Smooth muscle cell of the pulmonary artery (primary cell): Measurements from ENCODE around the gene CCDC30. TPM values are rescaled to one million over a fixed set of nuclear protein-coding genes. Genes with fewer than 3 reads are reported as not detected.

Experiments
- total RNA-seq: library from RNA; depleted of rRNA; stranded (reverse); fragments of >200 nt; gene quantifications from 2 replicates; pipeline ENCODE4 v1.2.3, GENCODE V29; 2014

CCDC30 gene
- 1.4 and 1.9 TPM in 2 replicates for total RNA-seq

GRCh38 chr1:42462828-42463763 is at the start of gene CCDC30:
CCDC30 (plus strand) TSS chr1:42463286; CDS start chr1:42480552, 17,266 bp downstream.

GRCh38 chr1:42456010-42456753 is 6.9 kb upstream of the CCDC30 start, which contains the start of the genes PPCS and ZMYND12:
PPCS (plus strand) TSS chr1:42456543; CDS start chr1:42456566, 23 bp downstream.
ZMYND12 (minus strand) TSS chr1:42456022; CDS start chr1:42455997, 25 bp downstream.

GRCh38 chr1:42657981-42658876 is 195.1 kb downstream of the CCDC30 start, which contains the start of gene PPIH:
PPIH (plus strand) TSS chr1:42658423; CDS start chr1:42658447, 24 bp downstream.

GRCh38 chr1:42681741-42682483 is 218.8 kb downstream of the CCDC30 start, which contains the start of gene YBX1:
YBX1 (plus strand) TSS chr1:42682418; CDS start chr1:42682566, 148 bp downstream.

Other genes starting within 250 kb of the CCDC30 start
- gene FOXJ3, start 128.1 kb upstream of the CCDC30 start, total RNA-seq = 20.1 and 23.4 TPM in 2 replicates
- under 0.01 and 0.20 TPM in 2 replicates for gene RIMKLA, start 82.5 kb upstream of the CCDC30 start, total RNA-seq
- gene ZMYND12, start 7.3 kb upstream of the CCDC30 start, total RNA-seq = 1.3 and 1.9 TPM in 2 replicates
- gene PPCS, start 6.7 kb upstream of the CCDC30 start, total RNA-seq = 20.5 and 26.3 TPM in 2 replicates
- 10.9 and 13.1 TPM in 2 replicates for gene PPIH, start 195.1 kb downstream of the CCDC30 start, total RNA-seq
- gene YBX1, start 219.1 kb downstream of the CCDC30 start, total RNA-seq = 566 and 628 TPM in 2 replicates